ENCODE measurements around the gene PEX11A.

The PEX11A gene

GRCh38 chr15:89648106-89649012 is 42.2 kb downstream of the PEX11A start:
- Histone ChIP-seq H3K27me3 (ENCODE audit: insufficient read depth, insufficient read length) (no peaks in the 10 kb centered on the region), H3K4me3 (ENCODE audit: insufficient read length, low read depth) (no peak overlapping the region), H3K9me3 (ENCODE audit: insufficient read depth, low read length) (no peaks in the 10 kb centered on the region), H3K9ac (ENCODE audit: insufficient read length, low read depth) (no peak overlapping the region), H3K4me1 (ENCODE audit: insufficient read depth, insufficient read length) (peaks cover 5% of the 10 kb centered on the region), H3K36me3 (ENCODE audit: insufficient read depth, insufficient read length, low read length) (peaks cover 88% of the 10 kb centered on the region)
- TF ChIP-seq SUZ12 (IDR thresholded peaks at IDR 0.05; ENCODE audit: extremely low read depth, insufficient read depth, insufficient read length), result no peak
- no peak for TF ChIP-seq YY1 (IDR thresholded peaks at IDR 0.05; ENCODE audit: insufficient read depth, insufficient read length)
- TF ChIP-seq ZNF274 (IDR thresholded peaks at IDR 0.05; ENCODE audit: low read depth, low read length), result no peak
- DNase-seq (ENCODE audit: low read depth, low spot score), result no peak

- Histone ChIP-seq H3K36me3 (ENCODE audit: insufficient read depth, insufficient read length, low read length) (peaks cover 84% of the 10 kb centered on the region), H3K9ac (ENCODE audit: insufficient read length, low read depth) (no peak overlapping the region), H3K27me3 (ENCODE audit: insufficient read depth, insufficient read length) (no peaks in the 10 kb centered on the region), H3K4me3 (ENCODE audit: insufficient read length, low read depth) (no peak overlapping the region), H3K4me1 (ENCODE audit: insufficient read depth, insufficient read length) (peaks cover 3% of the 10 kb centered on the region), H3K9me3 (ENCODE audit: insufficient read depth, low read length) (no peaks in the 10 kb centered on the region)
- peak; percentile 49 for DNase-seq (ENCODE audit: low read depth, low spot score)
- TF ChIP-seq ZNF274 (IDR thresholded peaks at IDR 0.05; ENCODE audit: low read depth, low read length) (no peak), SUZ12 (IDR thresholded peaks at IDR 0.05; ENCODE audit: extremely low read depth, insufficient read depth, insufficient read length) (no peak), YY1 (IDR thresholded peaks at IDR 0.05; ENCODE audit: insufficient read depth, insufficient read length) (no peak)
Measured at GRCh38 chr15:89647191-89647851, 43.2 kb downstream of the PEX11A start.

- H3K4me3 ChIP-seq (ENCODE audit: insufficient read length, low read depth), result no peak overlapping the region
- no peak overlapping the region for H3K9ac ChIP-seq (ENCODE audit: insufficient read length, low read depth)
- no peak for TF ChIP-seq ZNF274 (IDR thresholded peaks at IDR 0.05; ENCODE audit: low read depth, low read length)
- no peak for TF ChIP-seq SUZ12 (IDR thresholded peaks at IDR 0.05; ENCODE audit: extremely low read depth, insufficient read depth, insufficient read length)
- no peak for TF ChIP-seq YY1 (IDR thresholded peaks at IDR 0.05; ENCODE audit: insufficient read depth, insufficient read length)
- H3K4me1 ChIP-seq (ENCODE audit: insufficient read depth, insufficient read length), result peaks cover 3% of the 10 kb centered on the region
- DNase-seq (ENCODE audit: low read depth, low spot score), result no peak
- no peaks in the 10 kb centered on the region for H3K9me3 ChIP-seq (ENCODE audit: insufficient read depth, low read length)
- no peaks in the 10 kb centered on the region for H3K27me3 ChIP-seq (ENCODE audit: insufficient read depth, insufficient read length)
- H3K36me3 ChIP-seq (ENCODE audit: insufficient read depth, insufficient read length, low read length), result peaks cover 84% of the 10 kb centered on the region
Measured at GRCh38 chr15:89646416-89647141, 44.0 kb downstream of the PEX11A start.

- DNase-seq (ENCODE audit: low read depth, low spot score), result no peak
- H3K36me3 ChIP-seq (ENCODE audit: insufficient read depth, insufficient read length, low read length), result peaks cover 90% of the 10 kb centered on the region
- TF ChIP-seq YY1 (IDR thresholded peaks at IDR 0.05; ENCODE audit: insufficient read depth, insufficient read length), result no peak
- TF ChIP-seq ZNF274 (IDR thresholded peaks at IDR 0.05; ENCODE audit: low read depth, low read length), result no peak
- TF ChIP-seq SUZ12 (IDR thresholded peaks at IDR 0.05; ENCODE audit: extremely low read depth, insufficient read depth, insufficient read length), result no peak
- H3K4me3 ChIP-seq (ENCODE audit: insufficient read length, low read depth), result no peak overlapping the region
- peaks cover 3% of the 10 kb centered on the region for H3K4me1 ChIP-seq (ENCODE audit: insufficient read depth, insufficient read length)
- H3K27me3 ChIP-seq (ENCODE audit: insufficient read depth, insufficient read length), result no peaks in the 10 kb centered on the region
- no peaks in the 10 kb centered on the region for H3K9me3 ChIP-seq (ENCODE audit: insufficient read depth, low read length)
- no peak overlapping the region for H3K9ac ChIP-seq (ENCODE audit: insufficient read length, low read depth)
Measured at GRCh38 chr15:89645680-89646079, 44.9 kb downstream of the PEX11A start.

GRCh38 chr15:89642106-89642505 is 48.4 kb downstream of the PEX11A start:
- peaks cover 62% of the 10 kb centered on the region for H3K36me3 ChIP-seq (ENCODE audit: insufficient read depth, insufficient read length, low read length)
- no peaks in the 10 kb centered on the region; the same call in 1 of the 2 replicates for H3K9me3 ChIP-seq (ENCODE audit: insufficient read depth, low read length)
- H3K27me3 ChIP-seq (ENCODE audit: insufficient read depth, insufficient read length), result no peaks in the 10 kb centered on the region
- no peak for DNase-seq (ENCODE audit: low read depth, low spot score)
- H3K4me3 ChIP-seq (ENCODE audit: insufficient read length, low read depth), result no peak overlapping the region
- TF ChIP-seq SUZ12 (IDR thresholded peaks at IDR 0.05; ENCODE audit: extremely low read depth, insufficient read depth, insufficient read length) (no peak), ZNF274 (IDR thresholded peaks at IDR 0.05; ENCODE audit: low read depth, low read length) (no peak), YY1 (IDR thresholded peaks at IDR 0.05; ENCODE audit: insufficient read depth, insufficient read length) (no peak)
- no peak overlapping the region for H3K9ac ChIP-seq (ENCODE audit: insufficient read length, low read depth)
- no peaks in the 10 kb centered on the region for H3K4me1 ChIP-seq (ENCODE audit: insufficient read depth, insufficient read length)

GRCh38 chr15:89641053-89641452 is 49.5 kb downstream of the PEX11A start:
- Histone ChIP-seq H3K9me3 (ENCODE audit: insufficient read depth, low read length) (no peaks in the 10 kb centered on the region; the same call in 1 of the 2 replicates), H3K27me3 (ENCODE audit: insufficient read depth, insufficient read length) (no peaks in the 10 kb centered on the region), H3K4me3 (ENCODE audit: insufficient read length, low read depth) (no peak overlapping the region), H3K9ac (ENCODE audit: insufficient read length, low read depth) (no peak overlapping the region), H3K36me3 (ENCODE audit: insufficient read depth, insufficient read length, low read length) (peaks cover 52% of the 10 kb centered on the region), H3K4me1 (ENCODE audit: insufficient read depth, insufficient read length) (no peaks in the 10 kb centered on the region)
- TF ChIP-seq ZNF274 (IDR thresholded peaks at IDR 0.05; ENCODE audit: low read depth, low read length), result no peak
- TF ChIP-seq YY1 (IDR thresholded peaks at IDR 0.05; ENCODE audit: insufficient read depth, insufficient read length), result no peak
- no peak for TF ChIP-seq SUZ12 (IDR thresholded peaks at IDR 0.05; ENCODE audit: extremely low read depth, insufficient read depth, insufficient read length)
- DNase-seq (ENCODE audit: low read depth, low spot score), result no peak

Measured in NT2/D1 (cell line).